NCI-H510A treated with DMSO at 0.1 percent for 48 hours (cell line): ENCODE results near the gene ERGIC1.
"Not testable (repeated sequence)": the region's sequence is repeated elsewhere in the genome, so short reads cannot be mapped to it uniquely, and the experiment has no call there.

Source experiments
- DNase-seq: peaks from one replicate; lab custom pipeline; 2025; lab: John Stamatoyannopoulos, UW

ERGIC1 gene

DNA sequence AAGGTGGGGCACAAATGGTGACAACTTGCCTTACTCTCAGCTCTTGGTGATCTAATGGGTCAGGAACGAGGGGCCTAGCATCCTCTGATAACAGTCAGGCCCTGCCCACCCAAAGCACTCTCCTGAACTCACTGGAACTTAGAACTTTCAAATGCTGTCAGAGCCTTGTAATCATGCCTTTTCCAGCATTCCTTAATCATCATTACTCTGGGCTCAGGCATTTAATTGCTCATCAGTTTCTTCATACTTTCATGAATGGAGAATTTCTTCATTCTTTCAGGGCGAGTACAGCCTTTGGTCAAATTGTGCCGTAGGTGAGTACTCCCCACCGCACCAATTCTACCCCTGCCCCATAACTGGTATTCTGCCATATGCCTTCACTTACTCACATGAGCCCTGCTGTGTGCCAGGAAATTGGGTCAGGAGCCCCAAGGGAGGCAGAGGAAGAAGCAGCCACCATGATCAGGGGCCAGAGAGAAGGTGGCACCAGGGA, 32.8 kb upstream of the ERGIC1 start:
- DNase-seq = no peak

- no peak for DNase-seq
These were observed 31.9 kb upstream of the ERGIC1 start for GRCh38 chr5:172802112-172802511.

- no peak for DNase-seq
These were observed 31.4 kb upstream of the ERGIC1 start for GRCh38 chr5:172802567-172803176.

DNA sequence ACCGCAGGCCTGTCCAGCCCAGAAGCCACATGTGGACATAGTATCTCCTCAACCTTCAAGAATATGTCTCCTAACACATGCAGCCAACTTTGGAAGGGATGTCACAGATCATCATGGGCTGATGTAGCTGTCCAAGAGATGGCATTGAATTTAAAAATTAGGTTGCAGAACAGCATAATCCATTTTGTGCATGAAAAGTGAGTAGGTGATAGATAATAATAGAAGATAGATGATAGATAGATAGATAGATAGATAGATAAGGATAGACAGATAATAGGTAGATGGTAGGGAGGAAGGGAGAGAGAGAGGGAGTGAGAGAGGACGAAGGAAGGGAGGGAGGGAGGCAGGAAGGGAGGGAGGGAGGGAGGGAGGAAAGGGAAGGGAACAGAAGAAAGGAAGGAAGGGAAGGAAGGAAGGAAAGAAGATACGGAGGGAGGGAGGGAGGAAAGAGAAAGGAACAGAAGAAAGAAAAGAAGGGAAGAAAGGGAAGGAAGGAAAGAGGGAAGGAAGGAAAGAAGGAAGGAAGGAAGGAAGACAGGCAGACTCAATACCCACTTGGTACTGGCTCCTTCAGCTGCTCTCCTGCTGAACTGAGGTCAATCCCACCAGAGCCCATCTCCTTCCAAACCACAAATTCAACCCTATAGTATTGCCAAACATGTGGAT, 28.9 kb upstream of the ERGIC1 start:
- no peak for DNase-seq

- DNase-seq = no peak
These were observed 28.3 kb upstream of the ERGIC1 start for GRCh38 chr5:172805736-172806255.

GRCh38 chr5:172806897-172807672, 27.0 kb upstream of the ERGIC1 start:
- DNase-seq = no peak

DNA sequence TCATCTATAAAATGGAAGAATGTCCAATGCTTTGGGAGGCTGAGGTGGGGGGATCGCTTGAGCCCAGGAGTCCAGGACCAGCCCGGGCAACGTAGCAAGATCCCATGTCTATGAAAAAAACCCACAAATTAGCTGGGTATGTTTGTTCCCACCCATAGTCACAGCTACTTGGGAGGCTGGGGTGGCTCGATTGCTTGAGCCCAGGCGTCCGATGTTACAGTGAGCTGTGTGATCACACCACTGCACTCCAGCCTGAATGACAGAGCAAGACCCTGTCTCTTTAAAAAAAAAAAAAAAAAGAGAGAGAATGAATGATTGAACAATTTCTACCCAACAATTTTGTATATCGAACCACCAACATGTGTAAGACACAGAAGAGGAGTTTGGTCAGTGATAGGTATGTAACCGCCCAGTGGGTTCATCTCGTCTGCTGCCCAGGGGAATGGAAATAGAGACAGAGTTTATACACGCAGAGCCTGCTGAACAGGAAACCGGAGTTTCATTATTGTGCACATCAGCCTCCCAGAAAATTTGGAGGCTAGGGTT, 26.2 kb upstream of the ERGIC1 start:
- no peak for DNase-seq

DNA sequence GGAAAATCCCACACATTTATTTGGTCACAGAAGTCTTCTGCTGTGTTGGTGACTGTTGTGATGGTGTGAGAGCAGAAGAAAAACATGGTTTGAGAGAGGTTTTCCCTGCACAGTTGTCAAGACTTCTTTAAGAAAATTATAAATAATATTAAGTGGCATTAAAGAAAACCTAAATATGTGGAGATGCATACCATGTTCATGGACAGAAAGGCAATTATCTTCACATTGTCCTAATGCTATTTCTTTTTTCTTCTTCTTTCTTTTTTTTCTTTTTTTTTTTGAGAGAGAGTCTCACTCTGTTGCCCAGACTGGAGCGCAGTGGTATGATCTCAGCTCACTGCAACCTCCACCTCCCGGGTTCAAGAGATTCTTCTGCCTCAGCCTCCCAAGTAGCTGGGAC, 24.3 kb upstream of the ERGIC1 start:
- DNase-seq = no peak

DNA sequence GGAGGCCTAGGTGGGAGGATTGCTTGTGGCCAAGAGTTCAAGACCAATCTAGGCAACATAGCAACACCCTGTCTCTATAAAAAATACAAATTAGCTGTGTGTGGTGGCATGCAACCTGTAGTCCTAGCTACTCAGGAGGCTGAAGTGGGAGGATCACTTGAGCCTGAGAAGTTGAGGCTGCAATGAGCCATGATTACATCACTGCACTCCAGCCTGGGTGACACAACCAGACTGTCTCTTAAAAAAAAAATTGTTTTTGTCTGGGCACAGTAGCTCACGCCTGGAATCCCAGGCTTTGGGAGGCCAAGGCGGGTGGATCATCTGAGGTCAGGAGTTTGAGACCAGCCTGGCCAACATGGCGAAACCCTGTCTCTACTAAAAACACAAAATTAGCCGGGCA, 23.1 kb upstream of the ERGIC1 start:
- DNase-seq = not testable (repeated sequence)

GRCh38 chr5:172815631-172816030, 18.4 kb upstream of the ERGIC1 start:
- no peak for DNase-seq

DNA sequence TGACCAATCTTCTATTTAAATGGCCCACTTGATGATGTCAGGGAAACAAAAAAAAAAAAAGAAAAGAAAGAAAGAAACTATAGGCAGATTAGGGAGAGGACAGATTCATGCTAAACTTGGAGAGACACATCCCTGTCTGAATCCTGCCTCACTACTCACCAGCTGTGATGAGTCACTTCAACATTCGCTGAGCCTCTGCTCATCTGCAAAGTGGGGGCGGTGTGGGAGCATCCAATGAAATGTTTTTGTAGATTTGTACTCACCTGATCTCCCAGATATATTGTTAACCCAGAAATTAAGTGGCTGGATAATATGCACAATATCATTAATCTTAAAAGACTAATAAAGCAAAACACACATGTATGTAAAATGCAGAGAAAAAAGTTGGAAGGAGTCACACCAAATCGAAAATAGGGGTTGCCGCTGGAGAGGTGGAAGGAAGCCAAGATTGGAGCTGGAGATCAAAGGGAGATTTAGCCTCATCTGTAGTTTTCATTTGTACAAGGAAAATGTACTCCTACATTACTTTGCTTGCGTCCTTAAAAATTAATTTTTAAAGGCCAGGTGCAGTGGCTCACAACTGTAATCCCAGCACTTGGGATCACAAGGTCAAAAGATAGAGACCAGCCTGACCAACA, 17.0 kb upstream of the ERGIC1 start:
- no peak for DNase-seq

GRCh38 chr5:172817664-172818063, 16.4 kb upstream of the ERGIC1 start:
- no peak for DNase-seq

DNA sequence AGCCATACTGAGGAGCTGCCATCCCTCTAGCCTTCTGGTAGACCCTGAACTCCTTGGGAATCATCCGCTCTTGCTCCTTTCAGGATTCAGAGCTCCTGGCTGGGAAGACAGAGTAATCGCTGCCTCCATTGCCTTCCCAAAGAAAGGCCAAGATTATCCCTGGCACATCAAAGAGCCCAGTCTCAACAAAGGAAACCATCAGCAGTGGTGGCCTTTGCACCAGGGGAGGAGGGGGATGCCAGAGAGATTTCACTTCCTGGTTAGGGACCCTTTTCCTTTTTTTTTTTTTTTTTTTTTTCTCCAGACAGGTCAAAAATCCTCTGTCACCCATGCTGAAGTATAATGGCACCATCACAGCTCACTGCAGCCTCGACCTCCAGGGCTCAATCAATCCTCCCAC, 16.0 kb upstream of the ERGIC1 start:
- DNase-seq = no peak

DNA sequence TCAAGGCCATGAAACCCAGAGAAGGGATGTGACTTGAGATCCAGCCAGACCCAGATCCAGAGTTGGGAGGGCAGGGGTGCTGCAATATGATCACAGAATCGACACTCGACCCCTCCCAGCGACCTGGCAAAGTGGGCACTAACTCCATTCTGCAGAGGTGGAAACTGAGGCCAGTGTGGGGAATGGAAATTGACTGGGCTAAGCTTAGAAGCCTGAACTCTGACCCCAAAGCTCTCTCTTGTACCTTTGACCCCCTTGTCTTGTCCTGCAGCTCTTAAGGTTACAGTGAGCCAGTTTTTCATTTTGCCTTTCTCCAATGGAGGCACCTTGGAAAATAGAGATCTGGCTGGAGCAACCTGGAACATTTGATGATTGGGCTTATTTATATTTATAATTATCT, 14.5 kb upstream of the ERGIC1 start:
- DNase-seq = no peak

DNA sequence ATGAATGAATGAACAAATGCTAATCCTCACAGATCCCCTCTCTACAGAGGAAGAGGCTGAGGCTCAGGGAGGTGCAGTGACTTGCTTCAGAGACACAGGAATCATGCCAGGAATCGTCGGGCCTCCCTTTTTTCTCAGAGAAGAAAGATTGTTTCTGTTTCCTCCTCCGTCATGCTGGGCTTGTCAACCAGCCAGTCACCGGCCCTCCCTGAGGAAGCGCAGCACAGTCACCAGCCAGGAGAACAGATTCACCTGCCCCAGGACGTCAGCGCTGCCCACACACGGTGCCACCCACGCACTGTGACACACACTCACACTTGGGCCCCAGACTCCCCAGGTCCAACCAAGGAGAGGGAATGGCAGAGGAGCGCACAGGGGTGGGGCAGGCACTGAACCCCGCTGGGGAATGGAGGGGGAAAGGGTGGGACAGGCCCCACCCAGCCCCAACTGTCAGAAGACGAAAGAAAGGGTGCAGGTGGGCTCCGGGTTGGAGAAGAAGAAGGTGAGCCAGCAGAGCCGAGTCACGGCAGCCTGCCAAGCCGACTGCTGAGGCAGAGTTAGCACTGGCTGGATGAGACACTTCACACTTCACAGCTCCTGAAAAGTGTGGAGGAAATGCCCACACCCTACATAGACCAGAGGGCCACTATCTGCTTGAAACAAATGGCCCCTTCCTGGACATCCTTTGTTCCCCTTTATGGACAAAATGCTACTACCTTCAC, 13.8 kb upstream of the ERGIC1 start:
- no peak for DNase-seq

GRCh38 chr5:172821340-172821985, 12.6 kb upstream of the ERGIC1 start:
- no peak for DNase-seq

DNA sequence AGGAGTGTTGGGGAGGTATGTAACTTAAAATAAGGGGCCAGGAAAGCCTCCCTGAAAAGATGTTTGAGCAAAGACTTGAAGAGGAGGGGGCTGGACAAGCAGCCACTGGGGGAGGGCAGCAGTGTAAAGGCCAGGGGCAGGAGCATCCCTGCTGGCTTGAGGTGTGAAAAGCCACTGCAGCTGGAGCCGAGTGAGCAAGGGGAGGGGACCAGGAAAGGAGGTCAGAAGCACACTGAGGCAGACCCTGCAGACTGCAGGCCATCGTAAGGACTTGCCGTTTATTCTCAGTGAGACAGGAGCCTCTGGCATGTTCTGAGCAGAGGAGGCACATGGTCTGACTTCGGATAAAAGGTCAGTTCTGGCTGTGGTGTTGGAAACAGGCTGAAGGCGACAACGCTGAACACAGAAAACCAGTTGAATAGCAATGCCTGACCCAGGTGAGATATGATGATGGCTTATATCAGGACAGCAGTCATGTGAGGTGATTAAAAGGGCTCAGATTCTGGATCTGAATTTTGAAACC, 10.2 kb upstream of the ERGIC1 start:
- no peak for DNase-seq

GRCh38 chr5:172825610-172826204, 8.3 kb upstream of the ERGIC1 start:
- DNase-seq = no peak

DNA sequence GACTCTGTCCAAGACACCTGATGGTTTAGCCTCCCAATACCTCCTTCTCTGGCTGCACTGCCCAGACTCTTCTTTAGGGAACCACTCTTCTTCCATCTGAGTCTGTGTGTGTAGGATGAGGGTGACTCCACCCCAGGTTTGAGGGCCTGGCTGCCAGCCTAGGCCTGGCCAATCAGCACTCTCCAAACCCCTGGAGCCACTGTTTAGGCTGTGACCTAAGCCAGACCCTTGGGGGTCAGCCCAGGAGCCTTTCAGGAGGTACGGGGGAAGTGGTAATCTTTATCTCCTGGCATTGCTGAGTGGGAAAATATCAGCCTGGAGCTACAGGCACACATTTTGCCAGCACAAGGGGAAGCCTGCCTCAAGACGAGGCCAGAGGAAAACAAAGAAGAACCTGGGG, 6.2 kb upstream of the ERGIC1 start:
- no peak for DNase-seq

- DNase-seq = no peak
These were observed 5.1 kb upstream of the ERGIC1 start for GRCh38 chr5:172828911-172829431.
